Activated CD8-positive, alpha-beta T cell treated with anti-CD3 and anti-CD28 coated beads, Interleukin-2, amount 10 ng/mL, durations not matched to agents 7 days and 5 days (primary cell): ENCODE measurements around the gene STPG4. TPM values are rescaled to one million over a fixed set of nuclear protein-coding genes. Genes with fewer than 3 reads are reported as not detected.
"Not testable (repeated sequence)": the region's sequence is repeated elsewhere in the genome, so short reads cannot be mapped to it uniquely, and the experiment has no call there.

ENCODE experiments used
- ATAC-seq: fragments of 150-1000 bp; cut with Tn5 transposase; one replicate; pipeline ENCODE4 v1.10.0; 2021; ENCODE audit warnings: moderate library complexity
- CTCF ChIA-PET: fragments of 350-600 bp; sonication (Branson Sonifier 250); formaldehyde crosslinking; loops from one replicate; lab custom pipeline; 2021; ENCODE audit warnings: antibody characterized with exemption; lab: Charles Lee
- POLR2A ChIA-PET: fragments of 350-600 bp; sonication (Branson Sonifier 250); formaldehyde crosslinking; loops from one replicate; lab custom pipeline; 2021; ENCODE audit warnings: antibody characterized with exemption; lab: Charles Lee
- DNase-seq: peaks from one replicate; pipeline ENCODE4 v3.0.0-alpha.2; 2020
- H3K27ac Mint-ChIP-seq: one replicate; pipeline ENCODE4 v1.8.0; 2021; ENCODE audit warnings: mild to moderate bottlenecking, mixed read lengths
- H3K27me3 Mint-ChIP-seq: one replicate; pipeline ENCODE4 v1.8.0; 2021; ENCODE audit warnings: low read depth, mixed read lengths
- H3K36me3 Mint-ChIP-seq: one replicate; pipeline ENCODE4 v1.8.0; 2021; ENCODE audit warnings: low read depth, mixed read lengths
- H3K4me1 Mint-ChIP-seq: one replicate; pipeline ENCODE4 v1.8.0; 2021; ENCODE audit warnings: low read depth, mixed read lengths
- H3K4me3 Mint-ChIP-seq: one replicate; pipeline ENCODE4 v1.8.0; 2021; ENCODE audit warnings: mild to moderate bottlenecking, mixed read lengths
- H3K9me3 Mint-ChIP-seq: one replicate; pipeline ENCODE4 v1.8.0; 2022; ENCODE audit warnings: mixed read lengths; ENCODE audit not compliant: insufficient read depth
- total RNA-seq, 2 experiments: library from RNA; stranded (reverse); gene quantifications; one replicate each; pipeline ENCODE4 v1.2.3, GENCODE V29; 2021

Gene STPG4
- total RNA-seq, 2 experiments from 2014 or later: 0.21 TPM; not detected in 1

- Mint-ChIP-seq H3K9me3 (no peaks in the 10 kb centered on the region), H3K27me3 (peaks cover 26% of the 10 kb centered on the region), H3K4me1 (no peaks in the 10 kb centered on the region), H3K36me3 (no peaks in the 10 kb centered on the region), H3K27ac (no peak overlapping the region), H3K4me3 (no peak overlapping the region)
- POLR2A ChIA-PET: no interaction called here
- CTCF ChIA-PET: no interaction called here
- DNase-seq (no peak), ATAC-seq (no peak)
Observed at GRCh38 chr2:47189635-47190034, 34.5 kb upstream of the STPG4 start.

DNA sequence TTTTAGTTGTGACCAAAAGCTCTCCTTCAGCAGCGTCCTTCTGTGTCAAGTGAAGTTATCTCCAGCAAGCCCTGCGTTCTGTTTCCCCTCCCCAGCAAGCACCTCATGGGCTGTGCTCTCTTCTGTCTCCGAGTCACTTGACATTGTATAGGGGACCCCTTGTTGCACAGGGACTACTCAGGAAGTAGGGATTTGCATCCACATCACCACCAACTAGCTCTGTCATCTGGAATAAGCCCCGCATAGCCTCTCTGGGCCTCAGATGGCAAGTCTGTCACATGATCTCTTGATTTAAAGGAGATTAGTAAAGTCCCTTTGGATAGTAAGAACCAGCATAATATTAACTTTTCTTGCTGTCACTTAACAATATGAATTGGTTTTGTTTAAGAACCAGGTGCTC is 32.0 kb upstream of the STPG4 start:
- DNase-seq (no peak), ATAC-seq (no peak)
- H3K4me3 Mint-ChIP-seq: no peak overlapping the region
- ChIA-PET CTCF (no interaction called here), POLR2A (no interaction called here)
- no peaks in the 10 kb centered on the region for H3K36me3 Mint-ChIP-seq
- peaks cover 27% of the 10 kb centered on the region for H3K27me3 Mint-ChIP-seq
- H3K9me3 Mint-ChIP-seq: no peaks in the 10 kb centered on the region
- no peak overlapping the region for H3K27ac Mint-ChIP-seq
- no peaks in the 10 kb centered on the region for H3K4me1 Mint-ChIP-seq

DNA sequence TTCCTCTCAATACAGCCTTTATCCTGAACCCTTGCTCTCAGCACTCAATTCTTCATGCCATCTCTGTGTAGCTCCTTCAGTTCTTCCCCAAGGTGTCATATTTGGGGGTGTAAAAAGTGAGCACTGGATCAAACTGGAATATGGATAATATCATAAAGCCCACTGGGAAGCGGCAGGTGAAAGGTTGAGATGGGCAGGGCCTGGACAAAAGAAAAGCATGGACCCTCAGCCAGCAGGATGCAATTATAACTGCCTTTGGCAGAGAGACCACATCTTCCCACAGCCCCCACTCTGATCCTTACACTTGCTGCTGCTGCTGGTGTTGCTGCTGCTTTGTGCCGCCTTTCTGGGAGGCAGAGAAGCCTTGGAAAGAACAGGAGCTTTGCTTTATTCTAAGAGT is 31.2 kb upstream of the STPG4 start:
- Mint-ChIP-seq H3K4me1 (no peaks in the 10 kb centered on the region), H3K9me3 (no peaks in the 10 kb centered on the region), H3K36me3 (no peaks in the 10 kb centered on the region), H3K27me3 (peaks cover 29% of the 10 kb centered on the region), H3K4me3 (no peak overlapping the region), H3K27ac (no peak overlapping the region)
- no peak for DNase-seq
- ATAC-seq: no peak
- POLR2A ChIA-PET: no interaction called here
- CTCF ChIA-PET: no interaction called here

DNA sequence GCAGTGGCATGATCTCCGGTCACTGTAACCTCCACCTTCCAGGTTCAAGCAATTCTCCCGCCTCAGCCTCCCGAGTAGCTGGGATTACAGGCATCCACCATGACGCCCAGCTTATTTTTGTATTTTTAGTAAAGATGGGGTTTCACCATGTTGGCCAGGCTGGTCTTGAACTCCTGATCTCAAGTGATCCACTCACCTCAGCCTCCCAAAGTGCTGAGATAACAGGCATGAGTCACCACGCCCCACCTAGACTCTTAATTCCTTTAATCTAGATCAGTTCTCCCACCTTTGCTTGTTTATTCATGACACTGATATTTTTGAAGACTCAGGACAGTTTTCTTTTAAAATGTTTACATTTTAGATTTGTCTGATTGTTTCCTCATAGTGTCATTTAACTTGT is 30.0 kb upstream of the STPG4 start:
- ATAC-seq, H3K4me1 Mint-ChIP-seq, POLR2A ChIA-PET, H3K36me3 Mint-ChIP-seq, H3K9me3 Mint-ChIP-seq, H3K4me3 Mint-ChIP-seq, H3K27ac Mint-ChIP-seq, DNase-seq: not testable (repeated sequence)
- peaks cover 32% of the 10 kb centered on the region for H3K27me3 Mint-ChIP-seq
- CTCF ChIA-PET: interaction anchor here (1.4 kb wide), 1 partner anchor 12 kb away, joined by 3 read pairs; no protein-coding TSS in a partner anchor

DNA sequence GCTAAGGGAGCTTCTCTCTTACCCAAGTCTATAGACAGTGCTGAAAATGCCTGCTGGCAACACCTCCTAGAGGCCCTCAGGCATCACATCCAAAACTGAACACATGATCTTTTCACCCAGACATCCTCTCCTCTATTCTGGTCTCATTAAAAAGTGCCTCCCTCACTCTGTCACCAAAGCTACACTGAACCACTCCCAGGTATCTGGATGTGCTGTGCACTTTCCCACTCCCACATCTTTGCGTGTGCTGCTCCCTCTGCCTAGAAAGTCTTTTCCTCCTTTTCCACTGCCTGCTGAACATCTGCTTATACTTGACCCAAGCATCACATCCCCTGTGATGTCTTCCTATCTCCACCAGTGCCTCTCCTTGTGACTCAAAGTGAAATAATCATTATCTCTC is 26.1 kb upstream of the STPG4 start:
- peaks cover 20% of the 10 kb centered on the region for H3K4me1 Mint-ChIP-seq
- peaks cover 4% of the 10 kb centered on the region for H3K36me3 Mint-ChIP-seq
- CTCF ChIA-PET: interaction anchor here (0.8 kb wide), 2 partner anchors 142 kb away, joined by 3 read pairs; no protein-coding TSS in a partner anchor
- H3K27me3 Mint-ChIP-seq: peaks cover 22% of the 10 kb centered on the region
- no peaks in the 10 kb centered on the region for H3K9me3 Mint-ChIP-seq
- ATAC-seq (no peak), DNase-seq (no peak)
- H3K4me3 Mint-ChIP-seq: no peak overlapping the region
- POLR2A ChIA-PET: no interaction called here
- no peak overlapping the region for H3K27ac Mint-ChIP-seq

- CTCF ChIA-PET: interaction anchor here (0.8 kb wide), 1 partner anchor 142 kb away, joined by 3 read pairs; no protein-coding TSS in a partner anchor
- Mint-ChIP-seq H3K9me3 (no peaks in the 10 kb centered on the region), H3K4me3 (no peak overlapping the region), H3K4me1 (peaks cover 20% of the 10 kb centered on the region), H3K27ac (no peak overlapping the region), H3K27me3 (peaks cover 20% of the 10 kb centered on the region), H3K36me3 (peaks cover 6% of the 10 kb centered on the region)
- ATAC-seq (no peak), DNase-seq (no peak)
- POLR2A ChIA-PET: no interaction called here
Observed at GRCh38 chr2:47180531-47180930, 25.4 kb upstream of the STPG4 start.

DNA sequence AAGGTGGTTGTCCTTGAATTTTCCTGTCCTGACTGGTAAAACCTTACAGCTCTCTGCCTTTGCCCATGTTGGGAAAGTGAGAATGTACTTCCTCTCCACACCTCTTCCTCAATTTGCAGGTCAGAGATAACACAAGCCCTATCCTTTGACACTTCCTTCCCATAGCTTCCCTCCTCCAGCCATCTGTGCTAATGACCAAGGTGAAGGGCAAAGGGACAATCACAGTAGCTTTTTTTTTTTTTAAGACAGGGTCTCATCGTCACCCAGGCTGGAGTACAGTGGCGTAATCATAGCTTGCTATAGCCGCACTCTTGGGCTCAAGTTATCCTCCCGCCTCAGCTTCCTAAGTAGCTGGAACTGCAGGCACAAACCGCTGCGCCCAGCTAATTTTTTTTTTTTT is 24.3 kb upstream of the STPG4 start:
- Mint-ChIP-seq H3K27ac (no peak overlapping the region), H3K9me3 (no peaks in the 10 kb centered on the region), H3K27me3 (peaks cover 20% of the 10 kb centered on the region), H3K4me1 (peaks cover 20% of the 10 kb centered on the region), H3K36me3 (peaks cover 16% of the 10 kb centered on the region), H3K4me3 (no peak overlapping the region)
- ChIA-PET POLR2A (no interaction called here), CTCF (interaction anchor here (1.1 kb wide), 1 partner anchor 73 kb away, joined by 3 read pairs; no protein-coding TSS in a partner anchor)
- DNase-seq (no peak), ATAC-seq (no peak)

GRCh38 chr2:47178341-47178740 is 23.2 kb upstream of the STPG4 start:
- ATAC-seq (no peak), DNase-seq (no peak)
- Mint-ChIP-seq H3K4me3 (no peak overlapping the region), H3K27me3 (peaks cover 17% of the 10 kb centered on the region), H3K36me3 (peaks cover 23% of the 10 kb centered on the region), H3K27ac (no peak overlapping the region), H3K9me3 (no peaks in the 10 kb centered on the region), H3K4me1 (peaks cover 30% of the 10 kb centered on the region)
- CTCF ChIA-PET: interaction anchor here (0.9 to 1.1 kb wide), 2 partner anchors 74 to 145 kb away, joined by 3 read pairs; no protein-coding TSS in a partner anchor
- POLR2A ChIA-PET: no interaction called here

- no peak for DNase-seq
- ChIA-PET POLR2A (no interaction called here), CTCF (no interaction called here)
- Mint-ChIP-seq H3K4me3 (peak overlapping the region; percentile 98), H3K27ac (peak overlapping the region; percentile 100), H3K4me1 (peaks cover 41% of the 10 kb centered on the region), H3K27me3 (peaks cover 11% of the 10 kb centered on the region), H3K9me3 (no peaks in the 10 kb centered on the region), H3K36me3 (peaks cover 30% of the 10 kb centered on the region)
- no peak for ATAC-seq
Observed at GRCh38 chr2:47177043-47177565, 22.0 kb upstream of the STPG4 start.

GRCh38 chr2:47174733-47175361 is 19.7 kb upstream of the STPG4 start:
- H3K27me3 Mint-ChIP-seq: peaks cover 2% of the 10 kb centered on the region

GRCh38 chr2:47173986-47174732 is 19.1 kb upstream of the STPG4 start:
- no peak for ATAC-seq
- CTCF ChIA-PET: interaction anchor here (1.0 to 1.8 kb wide), 4 partner anchors 9 to 189 kb away, joined by 3 to 5 read pairs (median 4); no protein-coding TSS in a partner anchor
- Mint-ChIP-seq H3K4me3 (peak overlapping the region; percentile 92), H3K9me3 (no peaks in the 10 kb centered on the region), H3K36me3 (peaks cover 47% of the 10 kb centered on the region), H3K27ac (peak overlapping the region; percentile 95), H3K4me1 (peaks cover 60% of the 10 kb centered on the region), H3K27me3 (no peaks in the 10 kb centered on the region)
- POLR2A ChIA-PET: interaction anchor here (0.6 to 1.0 kb wide), 3 partner anchors 103 to 260 kb away, joined by 3 read pairs; no protein-coding TSS in a partner anchor
- DNase-seq: no peak

More at GRCh38 chr2:47174733-47175361, 19.7 kb upstream of the STPG4 start:
- Mint-ChIP-seq H3K36me3 (peaks cover 42% of the 10 kb centered on the region), H3K9me3 (no peaks in the 10 kb centered on the region), H3K4me1 (peaks cover 60% of the 10 kb centered on the region), H3K27ac (peak overlapping the region; percentile 95), H3K4me3 (peak overlapping the region; percentile 92)
- ChIA-PET POLR2A (interaction anchor here (0.9 to 1.0 kb wide), 2 partner anchors 104 to 190 kb away, joined by 3 read pairs; no protein-coding TSS in a partner anchor), CTCF (interaction anchor here (1.0 to 1.3 kb wide), 2 partner anchors 10 to 148 kb away, joined by 4 to 5 read pairs; no protein-coding TSS in a partner anchor)
- ATAC-seq (no peak), DNase-seq (peak; percentile 52)
